IPS-20b (cell line): ENCODE measurements around the gene HPN.
"Not testable (repeated sequence)": the region's sequence is repeated elsewhere in the genome, so short reads cannot be mapped to it uniquely, and the experiment has no call there.

Experiments used
- H3K27ac ChIP-seq: one replicate; pipeline ENCODE4 v1.5.1; 2013; ENCODE audit warnings: low read length
- H3K27me3 ChIP-seq: 2 replicates; pipeline ENCODE4 v1.6.1; 2013; ENCODE audit warnings: mild to moderate bottlenecking, low read length, inconsistent platforms; ENCODE audit not compliant: insufficient read depth
- H3K36me3 ChIP-seq: 2 replicates; pipeline ENCODE4 v1.6.1; 2013; ENCODE audit warnings: low read depth, mild to moderate bottlenecking, inconsistent platforms, low read length, moderate library complexity; ENCODE audit not compliant: insufficient read depth
- H3K4me1 ChIP-seq: 2 replicates; pipeline ENCODE4 v1.6.1; 2013; ENCODE audit warnings: mild to moderate bottlenecking, control low read depth, inconsistent platforms, low read length, moderate library complexity; ENCODE audit not compliant: insufficient read depth
- H3K4me3 ChIP-seq: 2 replicates; pipeline ENCODE4 v1.5.1; 2013; ENCODE audit warnings: mild to moderate bottlenecking, low read length, inconsistent platforms
- H3K9ac ChIP-seq: 2 replicates; pipeline ENCODE4 v1.6.1; 2013; ENCODE audit warnings: low read depth, mild to moderate bottlenecking, inconsistent platforms, low read length, moderate library complexity
- H3K9me3 ChIP-seq: 2 replicates; pipeline ENCODE4 v1.6.1; 2013; ENCODE audit warnings: mild to moderate bottlenecking, low read depth, low read length, inconsistent platforms; ENCODE audit not compliant: insufficient read depth

HPN gene

DNA sequence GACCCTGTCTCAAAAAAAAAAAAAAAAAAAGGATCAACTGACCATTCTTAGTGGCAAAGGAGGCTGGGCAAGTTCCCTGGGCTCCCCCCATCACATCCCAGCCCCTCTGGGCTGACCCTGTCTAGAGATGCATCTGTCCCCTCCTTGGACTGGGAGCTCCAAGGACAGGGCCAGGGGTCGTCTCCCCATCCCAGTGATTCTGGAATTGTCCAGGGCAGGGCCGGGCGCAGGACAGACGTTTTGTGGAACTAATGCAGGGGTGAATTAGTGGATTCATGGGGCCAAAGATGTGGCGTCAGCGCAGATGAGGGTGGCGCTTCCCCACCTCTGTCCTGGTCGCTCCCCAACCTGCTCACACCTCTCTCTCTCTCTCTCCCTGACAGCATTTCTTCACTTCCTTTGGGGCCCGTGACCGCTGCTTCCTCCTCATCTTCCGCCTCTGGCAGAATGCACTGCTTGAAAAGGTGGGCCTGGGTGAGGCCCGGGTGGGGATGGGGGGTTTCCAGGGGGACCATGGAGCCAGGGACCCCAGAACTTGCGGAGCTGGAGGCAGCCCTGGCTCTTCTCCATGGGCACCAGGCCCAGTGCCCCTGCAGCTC, 30.3 kb upstream of the HPN start:
- no peak overlapping the region for H3K9ac ChIP-seq
- H3K27ac ChIP-seq, result no peak overlapping the region
- H3K36me3 ChIP-seq, result peaks cover 84% of the 10 kb centered on the region
- no peak overlapping the region for H3K4me3 ChIP-seq
- no peaks in the 10 kb centered on the region for H3K4me1 ChIP-seq
- H3K27me3 ChIP-seq, result no peaks in the 10 kb centered on the region
- no peaks in the 10 kb centered on the region for H3K9me3 ChIP-seq

DNA sequence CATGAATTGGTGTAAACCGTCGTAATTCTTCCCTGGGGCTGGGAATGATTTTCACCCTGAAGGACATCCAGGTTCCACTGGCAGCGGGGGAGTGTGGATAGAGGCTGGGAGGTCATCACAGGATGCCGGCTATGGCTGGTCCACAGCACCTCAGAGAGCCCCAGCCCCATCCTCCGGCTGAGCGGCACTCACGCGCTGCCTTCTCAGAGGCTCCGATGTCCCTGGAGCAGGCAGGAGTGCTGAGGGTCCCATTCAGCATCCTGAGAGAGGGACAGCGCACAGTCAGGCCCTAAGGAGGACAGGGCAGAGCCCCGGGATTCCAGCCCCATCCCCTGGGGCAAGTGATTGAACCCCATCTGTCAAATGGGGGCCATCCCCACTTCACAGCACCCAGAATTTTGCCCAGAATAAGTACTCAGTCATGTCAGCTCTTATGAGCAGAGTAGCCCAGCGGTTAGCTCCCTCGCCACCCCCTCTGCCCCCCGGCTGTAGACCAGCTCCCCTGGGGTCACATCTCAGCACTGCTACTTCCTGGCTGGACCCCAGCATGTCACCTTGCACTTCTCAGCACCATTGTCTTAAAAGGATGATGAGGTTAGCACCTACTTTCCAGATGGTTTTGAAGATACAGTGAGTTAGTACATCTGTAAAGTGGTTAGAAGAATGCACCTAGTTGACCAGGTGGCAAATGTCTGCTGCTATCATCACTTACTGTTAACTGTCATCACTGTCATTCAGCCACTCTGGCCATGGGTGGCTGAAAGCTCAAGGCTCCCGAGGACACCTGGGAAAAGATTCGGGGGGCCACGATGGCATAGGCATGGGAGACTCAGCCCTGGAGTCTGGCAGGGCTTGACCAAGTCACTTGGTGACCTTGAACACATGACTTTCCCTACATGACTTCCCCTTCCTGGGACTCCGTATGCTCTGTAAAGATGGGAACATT, 29.5 kb upstream of the HPN start:
- Histone ChIP-seq H3K27me3 (no peaks in the 10 kb centered on the region), H3K4me1 (no peaks in the 10 kb centered on the region), H3K36me3 (peaks cover 84% of the 10 kb centered on the region), H3K9ac (no peak overlapping the region), H3K9me3 (no peaks in the 10 kb centered on the region), H3K4me3 (no peak overlapping the region), H3K27ac (no peak overlapping the region)

DNA sequence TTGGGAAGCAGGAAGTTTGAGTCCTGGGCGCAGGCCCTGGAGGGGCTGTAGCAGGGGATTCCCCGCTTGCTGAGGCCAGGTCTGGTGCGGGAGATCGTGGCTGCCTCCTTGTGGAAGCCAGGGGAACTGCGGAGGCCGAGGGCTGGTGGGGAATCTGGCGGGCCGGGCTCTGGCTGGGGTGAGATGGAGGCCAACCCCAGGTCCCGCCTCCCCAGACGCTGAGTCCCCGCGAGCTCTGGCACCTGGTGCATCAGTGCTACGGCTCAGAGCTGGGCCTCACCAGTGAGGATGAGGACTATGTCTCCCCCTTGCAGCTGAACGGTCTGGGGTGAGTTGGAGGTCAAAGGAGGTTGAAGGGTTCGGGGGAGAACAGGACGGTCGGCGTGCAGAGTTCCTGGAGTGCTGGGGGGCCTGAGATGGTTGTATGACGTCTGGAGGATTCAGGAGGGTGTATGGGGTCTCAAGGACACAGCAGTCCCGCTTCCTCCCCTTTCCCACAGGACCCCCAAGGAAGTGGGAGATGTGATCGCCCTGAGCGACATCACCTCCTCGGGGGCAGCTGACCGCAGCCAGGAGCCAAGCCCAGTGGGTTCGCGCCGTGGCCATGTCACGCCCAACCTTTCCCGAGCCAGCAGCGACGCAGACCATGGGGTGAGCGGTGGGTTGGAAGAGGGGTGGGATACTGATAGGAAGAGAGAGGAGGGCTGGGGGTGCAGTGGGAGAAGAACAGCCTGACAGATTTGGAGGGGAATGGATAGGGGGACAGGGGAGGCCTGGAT, 28.3 kb upstream of the HPN start:
- Histone ChIP-seq H3K4me3 (no peak overlapping the region), H3K4me1 (no peaks in the 10 kb centered on the region), H3K27ac (no peak overlapping the region), H3K36me3 (peaks cover 94% of the 10 kb centered on the region), H3K9ac (no peak overlapping the region), H3K9me3 (no peaks in the 10 kb centered on the region), H3K27me3 (no peaks in the 10 kb centered on the region)

DNA sequence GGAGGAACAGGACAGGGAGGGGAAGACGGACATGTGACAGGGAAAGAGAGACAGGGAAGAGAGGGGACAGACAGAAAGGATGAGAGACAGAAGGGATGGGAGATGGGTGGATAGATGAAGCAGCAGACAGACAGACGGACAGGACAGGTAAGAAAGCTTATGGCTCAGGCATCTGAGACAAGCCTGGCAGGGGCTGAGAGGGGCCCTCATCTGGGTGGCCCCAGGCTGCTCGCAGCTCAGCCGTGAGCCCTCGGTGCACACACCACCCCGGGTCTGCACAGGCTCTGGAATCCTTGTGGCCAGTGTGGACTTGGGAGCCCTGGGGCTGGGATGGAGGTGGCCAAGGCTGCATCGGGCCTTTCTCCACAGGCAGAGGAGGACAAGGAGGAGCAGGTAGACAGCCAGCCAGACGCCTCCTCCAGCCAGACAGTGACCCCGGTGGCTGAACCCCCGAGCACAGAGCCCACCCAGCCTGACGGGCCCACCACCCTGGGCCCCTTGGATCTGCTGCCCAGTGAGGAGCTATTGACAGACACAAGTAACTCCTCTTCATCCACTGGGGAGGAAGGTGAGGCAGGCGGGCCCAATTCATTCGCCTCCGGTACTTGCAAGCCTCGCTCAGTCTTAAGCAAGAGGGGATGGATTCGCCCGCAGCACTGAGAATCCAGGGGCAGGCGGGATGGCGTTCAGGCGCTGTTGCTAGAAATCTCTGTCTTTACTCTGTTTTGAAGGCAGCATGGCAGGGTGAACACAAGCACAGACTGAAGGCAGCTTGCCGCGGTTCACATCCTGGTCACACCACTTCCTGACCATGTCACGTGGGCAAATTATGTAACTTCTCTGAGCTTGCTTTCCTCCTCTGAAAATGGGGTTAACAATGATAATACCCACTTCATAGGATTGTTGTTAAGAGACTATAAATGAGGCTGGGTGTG, 27.4 kb upstream of the HPN start:
- H3K27me3 ChIP-seq, result no peaks in the 10 kb centered on the region
- no peak overlapping the region for H3K27ac ChIP-seq
- no peak overlapping the region for H3K4me3 ChIP-seq
- H3K9me3 ChIP-seq, result no peaks in the 10 kb centered on the region
- H3K4me1 ChIP-seq, result no peaks in the 10 kb centered on the region
- no peak overlapping the region for H3K9ac ChIP-seq
- H3K36me3 ChIP-seq, result peaks cover 98% of the 10 kb centered on the region

DNA sequence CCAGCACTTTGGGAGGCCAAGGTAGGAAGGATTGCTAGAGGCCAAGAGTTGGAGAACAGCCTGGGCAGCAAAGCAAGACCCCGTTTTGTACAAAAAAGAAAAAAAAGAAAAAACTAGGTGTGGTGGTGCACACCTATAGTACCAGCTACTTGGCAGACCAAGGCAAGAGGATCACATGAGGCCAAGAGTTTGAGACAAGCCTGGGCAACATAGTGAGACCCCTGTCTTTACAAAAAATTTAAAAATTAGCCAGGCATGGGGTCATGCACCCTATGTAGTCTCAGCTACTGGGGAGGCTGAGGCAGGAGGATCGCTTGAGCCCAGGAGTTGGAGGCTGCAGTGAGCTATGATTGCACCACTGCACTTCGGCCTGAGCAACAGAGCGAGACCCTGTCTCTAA, 26.7 kb upstream of the HPN start:
- not testable (repeated sequence) for H3K4me1 ChIP-seq, H3K9me3 ChIP-seq, H3K9ac ChIP-seq, H3K27me3 ChIP-seq, H3K27ac ChIP-seq, H3K4me3 ChIP-seq
- peaks cover 98% of the 10 kb centered on the region for H3K36me3 ChIP-seq

DNA sequence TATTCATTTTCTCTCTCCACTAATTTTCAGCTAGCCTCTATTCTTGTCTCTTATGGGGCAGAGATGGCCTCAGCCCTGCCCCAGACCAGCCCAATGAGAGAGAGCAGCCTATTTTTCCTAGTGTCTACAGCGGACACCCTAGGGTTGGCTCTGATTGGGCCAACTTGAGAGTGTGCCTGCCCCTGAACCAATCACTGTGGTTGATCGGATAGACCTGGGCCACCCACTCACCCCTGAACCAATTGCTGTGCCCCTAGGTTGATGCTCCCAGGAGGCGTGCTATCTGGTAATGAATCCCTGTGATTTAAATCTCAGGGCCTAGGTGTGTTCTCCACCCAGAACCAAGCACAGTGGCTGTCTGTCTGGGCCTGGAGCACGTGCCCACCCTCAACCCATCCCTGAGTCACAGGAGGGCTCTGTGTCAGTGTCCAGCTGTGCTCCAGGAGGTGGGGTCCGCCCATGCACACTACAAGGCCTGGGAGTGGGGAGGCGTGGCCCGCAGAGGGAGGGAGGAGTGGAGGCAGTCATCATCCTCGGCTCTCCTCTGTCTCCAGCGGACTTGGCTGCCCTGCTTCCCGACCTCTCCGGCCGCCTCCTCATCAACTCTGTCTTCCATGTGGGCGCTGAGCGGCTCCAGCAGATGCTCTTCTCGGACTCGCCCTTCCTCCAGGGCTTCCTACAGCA, 26.1 kb upstream of the HPN start:
- Histone ChIP-seq H3K9me3 (no peaks in the 10 kb centered on the region), H3K36me3 (peaks cover 98% of the 10 kb centered on the region), H3K4me1 (no peaks in the 10 kb centered on the region)

DNA sequence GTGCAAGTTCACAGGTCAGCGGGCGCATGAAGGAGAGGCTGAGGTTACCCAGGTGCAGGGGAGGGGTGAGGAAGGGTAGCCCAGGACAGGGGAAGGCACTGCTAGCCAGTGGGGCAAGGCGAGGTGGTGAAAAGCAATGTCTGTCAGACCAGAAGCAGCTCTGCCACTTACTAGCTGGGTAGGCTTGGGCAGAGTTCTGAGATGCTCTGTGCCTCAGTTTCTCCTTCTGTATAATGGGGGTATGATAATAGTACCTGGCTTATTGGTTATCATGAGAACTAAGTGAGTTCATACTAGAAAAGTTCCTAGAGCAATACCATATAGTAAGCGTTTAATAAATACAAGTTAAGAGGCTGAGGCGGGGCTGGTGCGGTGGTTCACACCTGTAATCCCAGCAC, 25.6 kb upstream of the HPN start:
- Histone ChIP-seq H3K36me3 (peaks cover 98% of the 10 kb centered on the region), H3K9me3 (no peaks in the 10 kb centered on the region), H3K9ac (no peak overlapping the region), H3K4me3 (no peak overlapping the region), H3K27ac (no peak overlapping the region), H3K4me1 (no peaks in the 10 kb centered on the region), H3K27me3 (no peaks in the 10 kb centered on the region)

More for the DNA sequence above, 26.1 kb upstream of the HPN start:
- no peak overlapping the region for H3K9ac ChIP-seq
- H3K4me3 ChIP-seq, result no peak overlapping the region
- no peak overlapping the region for H3K27ac ChIP-seq
- H3K27me3 ChIP-seq, result no peaks in the 10 kb centered on the region

DNA sequence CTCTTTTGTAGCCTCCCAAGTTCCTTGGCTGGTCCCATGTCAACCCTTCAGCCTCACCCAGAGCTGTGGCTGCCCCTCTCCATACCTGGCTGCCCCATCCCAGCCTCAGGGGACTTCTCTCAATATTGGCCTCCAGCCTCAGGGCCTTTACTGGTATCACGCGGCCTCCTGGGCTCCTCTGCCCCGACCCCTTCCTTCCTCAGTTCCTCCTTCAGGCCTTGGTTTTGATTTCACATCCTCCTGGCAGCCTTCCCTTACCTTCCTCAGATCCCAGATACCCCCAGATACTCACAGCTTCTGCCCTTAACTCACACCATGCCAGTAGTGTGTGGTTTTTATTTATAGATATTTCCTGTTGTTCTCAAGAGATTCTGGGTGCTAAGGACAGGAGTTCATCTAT, 24.0 kb upstream of the HPN start:
- Histone ChIP-seq H3K27me3 (no peaks in the 10 kb centered on the region), H3K9me3 (no peaks in the 10 kb centered on the region), H3K9ac (no peak overlapping the region), H3K27ac (no peak overlapping the region), H3K4me1 (no peaks in the 10 kb centered on the region), H3K4me3 (no peak overlapping the region), H3K36me3 (peaks cover 98% of the 10 kb centered on the region)

DNA sequence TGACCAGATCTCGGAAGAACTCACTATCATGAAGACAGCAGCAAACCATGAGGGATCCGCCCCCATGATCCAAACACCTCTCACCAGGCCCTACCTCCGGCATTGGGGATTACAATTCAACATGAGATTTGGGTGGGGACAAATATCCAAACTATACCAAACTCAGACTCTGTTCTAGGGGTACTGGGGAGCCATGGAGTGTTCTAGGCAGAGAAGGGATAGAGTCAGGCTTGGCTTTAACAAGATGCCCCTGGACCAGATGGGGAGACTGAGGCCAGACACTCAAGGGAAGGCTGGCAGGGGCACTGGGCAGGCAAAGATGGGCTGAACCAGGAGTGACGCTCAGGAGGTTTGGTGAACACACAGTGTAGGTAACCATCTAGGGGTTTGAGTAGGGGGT, 23.1 kb upstream of the HPN start:
- Histone ChIP-seq H3K36me3 (peaks cover 100% of the 10 kb centered on the region), H3K9ac (no peak overlapping the region), H3K4me1 (no peaks in the 10 kb centered on the region), H3K9me3 (no peaks in the 10 kb centered on the region), H3K27me3 (no peaks in the 10 kb centered on the region), H3K4me3 (no peak overlapping the region), H3K27ac (no peak overlapping the region)

DNA sequence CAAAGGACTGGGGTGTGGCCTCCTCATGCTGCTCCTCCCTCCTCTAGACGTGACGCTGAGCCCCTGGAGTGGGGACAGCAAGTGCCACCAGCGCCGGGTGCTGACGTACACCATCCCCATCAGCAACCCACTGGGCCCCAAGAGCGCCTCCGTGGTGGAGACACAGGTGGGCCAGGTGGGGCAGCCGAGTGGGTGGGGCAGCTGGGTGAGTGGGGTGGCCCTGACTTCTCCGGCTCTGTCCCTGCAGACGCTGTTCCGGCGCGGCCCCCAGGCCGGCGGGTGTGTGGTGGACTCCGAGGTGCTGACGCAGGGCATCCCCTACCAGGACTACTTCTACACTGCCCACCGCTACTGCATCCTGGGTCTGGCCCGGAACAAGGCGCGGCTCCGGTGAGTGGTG, 22.4 kb upstream of the HPN start:
- peaks cover 100% of the 10 kb centered on the region for H3K36me3 ChIP-seq

More for the DNA sequence above, 22.4 kb upstream of the HPN start:
- Histone ChIP-seq H3K27me3 (no peaks in the 10 kb centered on the region), H3K27ac (no peak overlapping the region), H3K9ac (no peak overlapping the region), H3K9me3 (no peaks in the 10 kb centered on the region), H3K4me1 (no peaks in the 10 kb centered on the region), H3K4me3 (no peak overlapping the region)
